GM19035 (cell line): ENCODE results near the gene PPAT.
"Not testable (repeated sequence)": the region's sequence is repeated elsewhere in the genome, so short reads cannot be mapped to it uniquely, and the experiment has no call there.

Experiments used
- ATAC-seq: cut with Tn5 transposase; IDR thresholded peaks from one replicate; pipeline ENCODE4 v1.9.1; 2021; ENCODE audit not compliant: unreplicated experiment

Gene PPAT

GRCh38 chr4:56435140-56435926 lies at the start of gene PPAT:
Gene PPAT, minus strand, starts transcription at chr4:56435615. Its CDS starts 138 bp downstream, at chr4:56435477.
- ATAC-seq, result peak; percentile 75

GRCh38 chr4:56480691-56481090 lies 45.3 kb upstream of the PPAT start:
- no peak for ATAC-seq

GRCh38 chr4:56477192-56477702 lies 41.8 kb upstream of the PPAT start:
- ATAC-seq, result no peak

GRCh38 chr4:56475917-56476316 lies 40.5 kb upstream of the PPAT start:
- no peak for ATAC-seq

GRCh38 chr4:56469489-56470210 lies 34.2 kb upstream of the PPAT start:
- no peak for ATAC-seq

GRCh38 chr4:56468097-56468422 lies 32.6 kb upstream of the PPAT start:
- peak; percentile 55 for ATAC-seq

- peak; percentile 89 for ATAC-seq
These were observed 32.1 kb upstream of the PPAT start, which contains the start of gene SRP72 for GRCh38 chr4:56467284-56468096. Gene SRP72, plus strand, starts transcription at chr4:56467617. Its CDS starts 19 bp downstream, at chr4:56467636.

- no peak for ATAC-seq
These were observed 31.5 kb upstream of the PPAT start for GRCh38 chr4:56466910-56467283.

- ATAC-seq, result not testable (repeated sequence)
These were observed 30.9 kb upstream of the PPAT start for GRCh38 chr4:56466296-56466761.

- no peak for ATAC-seq
These were observed 30.3 kb upstream of the PPAT start for GRCh38 chr4:56465599-56466295.

- ATAC-seq, result no peak
These were observed 29.2 kb upstream of the PPAT start for GRCh38 chr4:56464581-56464980.

GRCh38 chr4:56463711-56464110 lies 28.3 kb upstream of the PPAT start:
- ATAC-seq, result no peak

- ATAC-seq, result no peak
These were observed 26.7 kb upstream of the PPAT start for GRCh38 chr4:56462157-56462556.

- ATAC-seq, result no peak
These were observed 24.7 kb upstream of the PPAT start for GRCh38 chr4:56460085-56460484.

- ATAC-seq, result no peak
These were observed 14.9 kb upstream of the PPAT start for GRCh38 chr4:56450342-56450741.

- ATAC-seq, result not testable (repeated sequence)
These were observed 14.1 kb upstream of the PPAT start for GRCh38 chr4:56449475-56449874.

- ATAC-seq, result no peak
These were observed 12.9 kb upstream of the PPAT start for GRCh38 chr4:56448301-56448700.

GRCh38 chr4:56445699-56446098 lies 10.3 kb upstream of the PPAT start:
- no peak for ATAC-seq

- ATAC-seq, result no peak
These were observed 9.3 kb upstream of the PPAT start for GRCh38 chr4:56444719-56445118.

- no peak for ATAC-seq
These were observed 5.6 kb upstream of the PPAT start for GRCh38 chr4:56440983-56441382.

GRCh38 chr4:56438766-56439165 lies 3.4 kb upstream of the PPAT start:
- ATAC-seq, result no peak
